SH-SY5Y (cell line): ENCODE results near the gene SCYL2.

Experiments used
- GATA2 ChIP-seq: IDR thresholded peaks from 2 replicates; pipeline ENCODE4 v1.6.1; 2011; ENCODE audit warnings: mild to moderate bottlenecking, low read depth, low read length
- GATA3 ChIP-seq: IDR thresholded peaks from 2 replicates; pipeline ENCODE4 v1.6.1; 2011; ENCODE audit warnings: low read depth, mild to moderate bottlenecking, low read length, moderate library complexity

Gene SCYL2

GRCh38 chr12:100251917-100252316 lies 15.1 kb upstream of the SCYL2 start:
- TF ChIP-seq GATA2 (no peak), GATA3 (no peak)

GRCh38 chr12:100253437-100253836 lies 13.5 kb upstream of the SCYL2 start:
- TF ChIP-seq GATA3 (no peak), GATA2 (no peak)

- TF ChIP-seq GATA2 = no peak
- no peak for TF ChIP-seq GATA3
These were observed 12.1 kb upstream of the SCYL2 start for GRCh38 chr12:100254876-100255275.

- TF ChIP-seq GATA3 (no peak), GATA2 (no peak)
These were observed 8.8 kb upstream of the SCYL2 start for GRCh38 chr12:100258127-100258526.

DNA sequence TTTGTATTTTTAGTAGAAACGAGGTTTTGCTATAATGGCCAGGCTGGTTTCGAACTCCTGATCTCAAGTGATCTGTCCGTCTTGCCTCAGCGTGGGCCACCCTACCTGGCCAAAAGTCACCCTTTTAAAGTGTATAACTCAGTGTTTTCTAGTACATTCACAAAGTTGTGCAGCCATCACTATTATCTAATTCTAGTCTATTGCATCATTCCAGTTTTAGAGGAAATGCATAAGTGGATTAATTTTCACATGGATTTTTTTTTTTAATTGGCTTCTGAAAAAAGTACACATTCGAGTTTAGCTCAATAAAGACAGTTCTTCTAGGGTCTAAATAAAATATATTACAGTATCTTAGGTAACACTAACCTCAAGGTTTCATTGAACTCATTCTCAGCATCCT lies 3.8 kb upstream of the SCYL2 start:
- TF ChIP-seq GATA3 (no peak), GATA2 (no peak)

- no peak for TF ChIP-seq GATA3
- no peak for TF ChIP-seq GATA2
These were observed 1.0 kb upstream of the SCYL2 start for GRCh38 chr12:100265732-100266584.

GRCh38 chr12:100266585-100266834 lies 467 bp upstream of the SCYL2 start:
- no peak for TF ChIP-seq GATA3
- TF ChIP-seq GATA2 = no peak

- no peak for TF ChIP-seq GATA3
- TF ChIP-seq GATA2 = no peak
These were observed 765 bp downstream of the SCYL2 start for GRCh38 chr12:100267603-100268281.

GRCh38 chr12:100268835-100269564 lies 2.0 kb downstream of the SCYL2 start:
- TF ChIP-seq GATA2 (no peak), GATA3 (no peak)

DNA sequence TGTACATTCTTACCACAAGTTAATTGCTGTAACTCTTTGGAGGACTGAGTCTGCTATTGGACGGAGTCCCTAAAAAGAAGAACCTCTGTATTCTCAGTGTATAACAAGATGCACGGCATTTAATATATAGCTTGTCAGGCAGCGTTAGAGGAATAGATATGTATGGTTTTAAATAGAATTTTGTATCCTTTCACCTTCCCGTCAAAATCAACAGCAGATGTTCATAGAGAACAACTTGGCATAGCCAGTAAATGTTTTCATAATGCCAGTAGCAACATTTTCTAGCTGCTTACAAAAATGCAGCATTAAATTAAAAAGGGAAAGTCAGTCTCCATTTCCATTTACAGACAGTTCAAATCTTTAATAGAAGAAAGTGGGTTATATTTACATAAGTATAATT lies 6.8 kb downstream of the SCYL2 start:
- TF ChIP-seq GATA2 (no peak), GATA3 (no peak)

GRCh38 chr12:100274291-100274690 lies 7.3 kb downstream of the SCYL2 start:
- TF ChIP-seq GATA2 = no peak
- TF ChIP-seq GATA3 = no peak

GRCh38 chr12:100279159-100279558 lies 12.2 kb downstream of the SCYL2 start:
- TF ChIP-seq GATA3 (no peak), GATA2 (no peak)

DNA sequence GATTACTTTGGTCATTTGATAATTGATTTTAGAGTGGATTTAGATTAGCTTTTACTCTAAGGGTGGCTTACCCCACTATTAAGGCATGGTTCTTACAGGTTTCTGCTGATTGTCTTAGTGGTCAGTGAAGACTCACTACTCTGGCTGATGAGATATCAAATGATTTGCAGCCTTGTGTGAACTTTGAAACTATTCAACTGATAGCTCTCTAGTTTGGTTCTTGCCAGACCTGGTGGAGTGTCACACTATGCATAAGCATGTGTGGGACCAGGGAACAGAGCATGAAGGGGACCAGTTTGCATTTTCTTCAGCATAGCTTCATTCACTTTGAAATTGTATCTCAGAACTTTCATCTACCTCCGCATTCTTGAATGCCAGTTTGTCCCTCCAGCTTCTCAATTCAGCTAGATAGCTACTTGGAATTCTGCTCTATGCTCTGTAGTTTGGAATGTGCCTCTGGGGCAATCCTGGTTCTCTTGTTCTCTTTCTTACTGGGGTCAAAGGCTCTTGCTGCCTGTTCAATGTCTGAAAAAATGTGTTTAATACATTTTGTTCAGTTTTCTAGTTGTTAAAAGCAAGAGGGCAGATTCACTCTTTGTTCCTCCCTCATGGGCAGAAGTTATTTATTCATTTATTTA lies 12.7 kb downstream of the SCYL2 start:
- no peak for TF ChIP-seq GATA2
- TF ChIP-seq GATA3 = no peak

- TF ChIP-seq GATA3 = no peak
- no peak for TF ChIP-seq GATA2
These were observed 22.1 kb downstream of the SCYL2 start for GRCh38 chr12:100289038-100289437.

- TF ChIP-seq GATA3 = no peak
These were observed 23.0 kb downstream of the SCYL2 start for GRCh38 chr12:100290016-100290415.
